HuH-7 (cell line): ENCODE data around the gene JCAD.

ENCODE experiments used
- DNase-seq: peaks from one replicate; pipeline ENCODE4 v3.0.0; 2011; ENCODE audit warnings: low spot score

The JCAD gene

DNA sequence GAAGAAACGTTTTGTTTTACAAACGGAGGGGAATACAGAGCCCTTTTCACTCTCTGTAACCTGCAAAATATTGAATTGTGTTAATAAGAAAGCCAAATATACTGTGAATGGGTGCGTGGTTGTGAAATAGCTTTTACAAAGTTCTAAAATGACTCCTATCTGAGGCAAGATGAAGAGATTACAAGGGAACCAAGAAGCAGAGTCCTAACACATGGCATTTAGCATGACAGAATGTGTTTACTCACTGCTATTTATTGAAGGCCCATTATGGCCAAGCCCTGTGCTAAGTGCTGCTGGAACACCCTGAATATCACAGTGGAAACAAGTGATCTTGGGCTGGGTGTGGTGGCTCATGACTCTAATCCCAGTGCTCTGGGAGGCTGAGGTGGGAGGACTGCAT, 12.9 kb downstream of the JCAD start:
- peak; percentile 78 for DNase-seq

DNA sequence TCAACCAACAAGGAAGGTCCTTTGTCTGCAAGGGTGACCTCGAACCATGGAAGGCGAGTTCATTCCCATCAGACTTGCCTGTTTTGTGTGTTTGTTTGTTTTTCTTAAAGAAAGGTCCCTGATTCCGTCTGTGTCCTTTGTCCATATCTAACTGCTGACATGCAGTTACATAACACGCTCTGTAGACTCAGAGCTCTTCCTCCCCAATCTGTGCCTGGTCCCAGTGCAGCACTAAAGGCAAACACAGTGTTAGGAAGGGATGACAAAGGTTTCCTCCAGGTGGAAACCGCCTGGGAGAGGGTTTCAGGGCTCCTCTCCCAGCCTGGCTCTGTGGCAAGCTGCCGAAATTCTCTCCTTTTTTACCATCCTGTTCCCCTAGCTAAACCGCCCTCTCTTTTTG, 13.4 kb downstream of the JCAD start:
- DNase-seq = peak; percentile 64

DNA sequence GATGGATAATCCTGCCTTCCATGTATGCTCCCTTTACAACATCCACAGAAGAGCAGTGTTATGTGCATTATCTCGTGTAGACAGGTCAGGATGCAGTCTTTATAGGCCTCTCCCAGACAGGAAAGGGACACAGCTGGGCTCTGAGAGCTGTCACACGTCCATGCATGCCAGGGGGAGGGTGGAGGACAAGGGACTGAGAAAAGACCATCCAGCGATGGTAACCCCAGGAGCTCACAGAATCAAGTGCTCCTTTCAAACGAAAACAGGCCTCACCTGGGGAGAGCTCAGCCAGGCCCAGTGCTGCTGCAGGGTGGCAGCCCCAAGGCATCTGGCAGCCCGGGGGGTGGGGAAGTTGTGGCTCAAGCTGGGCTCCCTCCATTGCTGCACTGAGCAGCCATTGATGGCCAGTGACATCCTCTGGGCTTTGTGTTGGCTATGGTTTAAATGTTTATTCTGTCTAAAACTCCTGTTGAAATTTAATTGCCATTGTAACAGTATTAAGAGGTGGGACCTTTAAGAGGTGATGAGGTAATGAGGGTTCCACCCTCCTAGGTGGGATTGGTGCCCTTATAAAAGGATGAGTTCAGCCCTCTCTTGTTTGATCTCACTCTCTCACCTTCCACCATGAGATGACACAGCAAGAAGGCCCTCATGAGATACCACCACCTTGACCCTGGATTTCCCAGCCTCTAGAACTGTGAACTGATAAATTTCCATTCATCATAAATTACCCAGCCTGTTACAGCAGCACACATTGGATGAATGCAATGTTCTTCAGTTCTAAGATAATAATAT, 15.7 kb downstream of the JCAD start:
- no peak for DNase-seq

DNA sequence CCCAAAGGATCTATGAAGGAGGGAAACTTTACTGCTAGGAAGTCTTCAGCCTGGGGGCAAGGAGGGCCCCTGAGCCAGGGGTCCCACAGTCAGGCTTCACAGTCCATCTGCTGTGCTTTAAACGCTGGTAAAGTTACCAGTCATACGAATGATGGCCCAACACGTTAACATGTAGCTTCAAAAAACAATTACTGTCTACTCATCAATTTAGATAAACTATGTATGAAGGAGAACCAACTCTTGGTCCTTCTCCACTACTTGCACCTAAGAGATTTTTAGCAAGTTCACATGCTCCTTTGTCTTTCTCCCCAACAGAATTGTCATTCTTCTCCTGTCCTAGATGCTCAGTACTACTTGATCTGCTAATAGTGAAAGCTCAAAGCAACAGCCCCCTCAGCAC, 16.6 kb downstream of the JCAD start:
- DNase-seq = no peak

DNA sequence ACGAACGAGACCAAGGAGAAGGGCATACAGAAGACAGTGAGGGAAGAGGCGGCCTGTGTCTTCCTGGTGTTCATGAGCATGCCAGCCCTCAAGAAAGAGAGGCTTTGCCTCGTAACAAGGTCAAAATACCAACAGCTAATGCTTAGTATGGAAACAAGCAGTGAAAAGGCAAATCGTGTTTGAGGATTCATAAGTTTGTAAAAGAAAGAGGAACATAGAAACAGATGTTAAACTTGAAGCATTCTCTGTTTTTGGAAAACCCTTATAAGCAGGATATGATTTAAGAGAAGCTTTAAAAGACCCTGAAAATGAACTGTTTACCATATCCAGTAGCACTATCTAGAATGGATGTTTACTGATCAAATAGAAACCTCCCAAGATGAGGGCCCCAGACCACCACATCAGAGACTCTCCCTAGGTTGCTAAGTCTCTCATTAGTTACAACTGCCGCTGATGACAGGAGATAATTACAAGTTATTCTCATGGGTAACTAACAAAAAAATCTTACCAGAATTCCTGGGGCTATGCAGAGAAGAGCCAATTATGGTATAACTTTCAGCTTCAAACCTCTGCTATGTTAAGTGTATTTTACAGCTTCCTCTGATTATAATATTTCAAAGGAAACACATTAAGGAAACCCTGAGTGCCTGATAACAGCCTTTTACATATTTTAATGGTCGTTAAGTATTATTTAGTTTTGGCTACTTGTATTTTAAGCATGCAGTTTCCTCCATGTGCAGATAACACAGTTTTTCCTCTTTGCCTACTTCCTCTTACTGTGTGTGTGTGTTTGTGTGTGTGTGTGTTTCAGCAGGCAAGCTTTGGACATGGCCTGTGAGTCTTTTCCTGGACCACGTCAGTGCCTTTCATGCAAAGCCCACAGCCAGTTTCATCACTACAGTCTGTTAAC, 17.9 kb downstream of the JCAD start:
- no peak for DNase-seq

DNA sequence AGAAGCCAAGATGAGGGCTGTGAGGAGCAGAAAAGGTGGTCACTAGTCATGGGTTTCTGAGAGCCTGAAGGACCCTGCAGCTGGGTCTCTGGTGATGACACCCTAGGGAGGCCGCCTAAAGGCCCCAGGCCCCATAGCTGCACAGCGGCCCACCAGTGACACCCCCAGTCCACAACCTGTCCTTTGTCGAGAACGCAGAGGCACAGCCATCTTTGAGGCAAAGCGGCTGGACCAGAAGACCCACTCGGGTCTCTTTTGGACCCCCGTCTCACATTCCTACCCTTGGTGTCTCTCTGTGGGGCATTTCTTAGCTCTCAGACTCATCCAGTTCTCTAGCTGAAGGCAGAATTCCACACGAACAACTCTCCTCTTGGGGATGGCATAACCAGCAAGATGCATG, 18.8 kb downstream of the JCAD start:
- no peak for DNase-seq

DNA sequence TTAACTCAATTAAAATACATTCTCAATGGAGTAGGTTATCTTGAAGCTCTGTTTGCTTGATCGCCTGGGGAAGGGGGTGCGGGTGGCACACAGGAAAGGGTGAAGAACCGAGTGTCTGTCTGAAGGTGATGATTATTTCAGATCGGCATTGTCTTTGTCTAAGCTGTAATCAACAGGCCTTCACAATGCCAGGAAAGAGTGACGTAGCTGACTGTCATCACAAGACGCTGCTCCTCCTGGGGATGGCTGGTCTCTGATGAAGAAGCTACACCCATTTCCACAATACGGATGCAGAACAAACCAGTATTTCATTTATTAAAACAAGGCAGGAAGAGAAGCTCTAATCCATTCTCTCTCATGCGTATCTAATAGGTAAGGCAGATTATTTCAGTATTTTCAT, 19.4 kb downstream of the JCAD start:
- no peak for DNase-seq

DNA sequence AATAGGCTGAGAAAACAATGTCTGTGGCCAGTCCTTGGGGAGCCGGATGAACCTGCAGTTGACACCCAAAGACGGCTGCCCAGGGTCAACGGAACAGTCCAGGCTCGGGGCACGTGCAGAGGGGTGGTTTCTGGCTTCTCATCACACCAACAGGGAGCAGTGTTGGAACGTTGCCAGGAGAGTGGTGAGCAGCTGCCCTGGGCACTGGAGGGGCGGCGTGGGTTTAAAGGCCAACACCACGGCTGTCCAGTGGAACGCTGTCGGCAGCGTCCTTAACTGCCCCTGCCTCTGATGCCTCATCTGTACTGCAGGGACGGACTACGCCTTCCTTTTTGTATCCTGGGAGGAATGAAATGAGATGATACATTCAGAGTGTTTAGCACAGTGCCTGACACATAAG, 19.8 kb downstream of the JCAD start:
- DNase-seq = no peak

DNA sequence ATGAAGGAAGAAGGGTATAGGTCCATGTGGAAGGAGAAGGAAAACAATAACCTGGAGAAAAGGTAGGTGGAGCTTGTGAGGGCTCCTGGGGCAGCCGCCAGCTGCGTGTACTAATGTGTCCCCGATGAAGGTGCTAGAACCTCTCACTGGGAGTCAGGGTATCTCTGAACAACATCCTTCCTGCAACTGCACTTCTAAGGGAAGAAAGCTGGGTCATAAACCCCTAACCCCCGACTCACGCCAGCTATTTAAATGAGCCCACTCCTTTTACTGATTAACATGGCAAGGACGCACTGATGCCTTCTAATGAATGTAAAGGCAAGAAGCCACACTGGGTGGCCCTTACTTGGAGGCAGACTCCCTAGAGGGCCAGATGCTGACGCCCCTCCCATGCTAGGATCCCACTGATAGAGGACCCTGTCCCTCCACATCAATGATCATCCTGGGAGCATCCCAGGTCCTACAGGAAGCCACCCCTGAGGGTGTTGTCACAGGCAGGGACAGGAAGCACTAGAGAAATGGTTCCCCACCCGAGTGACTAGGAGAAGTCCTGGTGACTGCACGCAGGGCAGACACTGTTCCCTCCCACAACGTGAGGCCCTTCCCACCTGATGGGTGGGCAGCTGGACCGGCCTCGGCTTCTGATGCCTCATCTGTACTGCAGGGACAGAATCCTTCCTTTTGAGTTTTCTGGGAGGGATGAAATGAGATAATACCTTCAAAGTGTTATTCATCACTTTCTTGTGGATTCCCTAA, 20.4 kb downstream of the JCAD start:
- DNase-seq = no peak

DNA sequence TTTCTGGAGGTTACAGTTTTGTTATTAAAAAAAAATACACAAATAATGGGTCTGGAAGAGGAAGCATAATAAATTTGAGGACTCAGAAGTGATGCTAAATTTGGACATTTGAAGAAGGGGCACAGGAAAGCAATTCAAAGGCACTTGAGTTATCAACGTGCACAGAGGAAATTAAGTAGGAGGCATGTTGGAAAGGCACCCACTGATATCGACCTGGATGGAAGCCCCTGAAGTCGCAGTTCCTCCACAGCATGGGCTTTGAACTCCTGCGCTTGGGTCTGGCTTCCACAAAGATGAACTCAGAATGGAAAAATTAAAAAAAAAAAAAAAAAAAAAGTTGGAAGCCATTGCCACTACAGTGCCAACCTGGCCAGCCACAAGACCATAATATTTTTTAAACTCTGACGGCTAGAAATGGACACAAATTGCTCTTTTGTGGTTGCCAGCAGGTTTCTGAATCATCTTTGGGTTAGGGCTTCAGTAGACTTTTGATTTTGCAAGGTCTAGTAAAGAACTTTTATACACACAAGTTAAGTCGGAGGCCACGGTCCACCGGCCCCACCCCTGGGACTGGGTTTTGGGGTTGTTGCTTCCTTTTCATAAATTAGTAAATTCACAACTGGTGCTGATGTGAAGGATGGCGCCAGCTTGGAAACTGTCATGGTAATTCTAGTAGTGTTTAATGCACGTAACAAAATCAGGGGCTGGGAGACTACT, 21.6 kb downstream of the JCAD start:
- no peak for DNase-seq

DNA sequence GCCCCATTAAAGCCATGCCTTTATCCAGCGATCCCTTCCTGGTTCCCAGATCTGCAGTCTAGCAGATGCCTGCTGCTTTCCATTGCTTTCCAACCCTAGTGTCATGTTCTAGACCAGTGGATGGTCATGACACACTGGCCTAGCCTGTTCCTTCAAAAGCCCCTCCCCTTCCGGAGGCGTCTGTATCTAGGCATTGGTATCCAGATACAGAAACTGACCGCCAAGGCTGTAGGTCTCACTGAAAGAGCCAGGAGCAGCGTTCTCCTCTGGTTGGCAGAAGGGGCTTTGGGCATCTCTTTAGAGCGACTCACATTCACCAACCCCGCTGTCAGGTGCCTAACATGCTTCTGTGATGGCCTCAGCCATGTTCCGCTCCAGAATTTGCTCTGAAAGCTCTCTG, 22.6 kb downstream of the JCAD start:
- no peak for DNase-seq

DNA sequence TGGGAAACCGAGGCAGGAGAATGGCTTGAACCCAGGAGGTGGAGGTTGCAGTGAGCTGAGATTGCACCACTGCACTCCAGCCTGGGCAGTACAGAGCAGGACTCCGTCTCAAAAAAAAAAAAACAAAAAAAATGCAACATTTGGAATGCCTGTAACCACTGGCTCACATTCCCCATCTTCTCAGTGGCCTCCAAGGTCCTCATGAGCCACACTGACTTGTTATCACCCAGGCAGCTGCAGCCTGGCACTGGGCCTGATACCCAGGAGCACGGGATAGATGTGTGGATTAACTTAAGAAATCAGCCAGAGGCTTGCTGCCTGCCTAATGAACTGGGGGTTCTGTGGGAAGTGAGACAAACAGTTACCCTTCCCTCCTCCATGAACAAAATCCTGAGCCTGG, 23.0 kb downstream of the JCAD start:
- DNase-seq = no peak

DNA sequence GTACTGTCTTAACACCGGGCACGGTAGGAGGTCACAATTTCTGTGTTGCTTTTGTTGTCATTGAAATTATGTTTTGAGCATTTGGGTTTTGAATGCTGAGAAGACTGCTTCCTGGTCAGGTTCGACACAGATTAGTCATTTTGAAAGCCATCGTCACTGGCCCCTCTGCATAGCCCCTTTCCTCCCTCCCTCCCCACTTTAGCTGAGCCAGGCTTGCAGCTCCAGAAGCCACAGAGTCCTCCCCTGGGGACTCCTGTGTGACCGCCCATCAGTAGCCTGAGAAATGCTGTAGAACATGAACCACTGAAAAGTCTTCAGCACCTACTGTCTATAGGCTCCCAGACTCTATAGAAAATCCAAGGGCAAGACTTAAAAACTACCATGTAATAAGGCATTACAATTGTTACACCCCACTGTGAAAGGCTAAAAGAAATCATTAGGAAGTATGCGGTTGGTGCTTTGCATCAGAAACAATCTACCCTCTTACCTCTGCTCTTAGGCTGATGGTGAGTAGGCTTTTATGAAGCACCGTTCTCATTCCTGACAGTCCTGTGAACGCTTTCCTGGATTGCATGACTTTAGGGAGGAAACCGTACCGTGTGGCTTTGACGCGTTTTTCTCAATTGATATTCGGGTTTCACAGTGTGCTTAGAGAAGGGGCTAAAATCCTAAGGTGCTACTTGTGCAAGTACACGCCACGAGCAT, 24.8 kb downstream of the JCAD start:
- DNase-seq = no peak

DNA sequence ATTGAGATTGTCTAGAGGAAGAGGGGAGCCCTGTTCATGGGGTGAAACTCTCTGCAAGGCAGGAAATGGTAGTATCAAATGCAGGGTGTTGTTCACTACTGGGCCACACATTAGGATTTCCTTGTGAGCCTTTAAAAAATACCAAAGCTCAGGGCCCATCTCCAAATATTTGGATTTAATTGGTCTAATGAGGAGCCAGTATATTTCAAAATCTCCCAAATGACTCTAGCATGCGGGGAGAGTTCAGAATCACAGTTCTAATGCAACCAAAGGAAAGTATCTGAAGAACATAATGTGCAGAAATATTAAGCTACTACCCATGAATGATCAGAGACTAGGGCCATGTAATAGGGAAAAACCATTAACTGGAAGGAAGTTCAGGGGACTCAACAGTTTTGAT, 27.3 kb downstream of the JCAD start:
- DNase-seq = no peak

DNA sequence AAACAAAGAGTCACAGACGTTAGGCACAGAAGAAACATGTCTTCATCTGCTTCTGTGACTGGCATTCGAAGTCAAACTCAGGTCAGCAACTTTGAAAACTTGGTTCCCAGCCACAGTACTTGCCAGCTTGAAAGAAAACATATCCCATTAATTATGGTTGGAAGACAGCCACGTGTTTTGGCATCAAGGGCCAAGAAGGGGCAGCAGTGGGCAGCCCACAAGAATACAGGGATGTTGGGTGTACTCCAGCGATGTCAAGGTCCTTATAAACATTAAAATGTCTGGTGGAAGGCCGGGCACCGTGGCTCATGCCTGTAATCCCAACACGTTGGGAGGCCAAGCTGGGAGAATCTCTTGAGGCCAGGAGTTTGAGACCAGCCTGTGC, 29.5 kb downstream of the JCAD start:
- DNase-seq = no peak

DNA sequence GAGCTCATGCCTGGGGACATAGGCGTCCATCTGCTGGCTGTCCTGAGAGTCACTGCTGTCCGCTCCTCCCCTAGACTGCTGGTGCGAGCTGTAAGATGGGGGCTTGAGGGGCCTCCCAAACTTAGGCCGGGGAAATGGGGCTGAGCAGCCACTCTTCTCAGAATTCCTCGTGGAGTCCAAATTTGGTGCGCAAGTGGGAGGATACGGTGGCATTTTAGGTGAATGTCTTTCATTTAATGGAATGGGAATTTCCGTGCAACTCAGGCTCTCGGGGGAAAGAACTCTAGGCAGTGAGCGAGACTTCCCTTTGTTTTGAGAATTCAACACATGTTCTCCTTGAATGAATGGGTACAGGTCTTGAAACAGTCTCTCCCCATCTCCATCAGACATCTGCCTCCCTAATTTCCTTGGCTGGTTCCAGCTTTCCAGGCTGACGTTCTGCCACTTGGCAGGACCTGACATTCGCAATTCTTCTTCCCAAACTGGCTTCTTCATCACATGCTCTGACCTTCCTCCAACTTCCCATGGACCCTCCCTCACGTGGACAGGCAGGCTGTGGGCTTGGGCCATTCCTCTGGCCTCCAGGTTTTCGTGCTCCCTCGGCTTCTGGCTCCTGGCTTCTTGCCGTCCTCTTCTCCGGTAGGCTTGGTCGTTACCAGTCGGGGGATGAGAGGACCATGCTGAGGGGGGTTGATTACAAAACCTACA, 30.1 kb downstream of the JCAD start:
- no peak for DNase-seq

DNA sequence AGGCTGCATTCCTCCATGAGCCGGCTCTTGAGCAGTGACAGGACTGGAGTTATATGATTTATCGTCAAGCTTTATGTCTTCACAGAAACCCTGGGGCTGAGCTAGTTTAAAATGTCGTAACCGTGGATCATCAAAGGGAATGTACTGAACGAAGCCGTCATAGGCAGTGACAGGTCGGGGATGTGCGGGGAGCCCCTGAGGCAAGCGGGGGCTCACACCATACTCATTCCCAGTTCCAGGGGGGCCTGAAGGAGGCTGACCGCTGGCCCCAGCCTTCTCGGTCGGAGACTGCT, 30.7 kb downstream of the JCAD start:
- DNase-seq = no peak

DNA sequence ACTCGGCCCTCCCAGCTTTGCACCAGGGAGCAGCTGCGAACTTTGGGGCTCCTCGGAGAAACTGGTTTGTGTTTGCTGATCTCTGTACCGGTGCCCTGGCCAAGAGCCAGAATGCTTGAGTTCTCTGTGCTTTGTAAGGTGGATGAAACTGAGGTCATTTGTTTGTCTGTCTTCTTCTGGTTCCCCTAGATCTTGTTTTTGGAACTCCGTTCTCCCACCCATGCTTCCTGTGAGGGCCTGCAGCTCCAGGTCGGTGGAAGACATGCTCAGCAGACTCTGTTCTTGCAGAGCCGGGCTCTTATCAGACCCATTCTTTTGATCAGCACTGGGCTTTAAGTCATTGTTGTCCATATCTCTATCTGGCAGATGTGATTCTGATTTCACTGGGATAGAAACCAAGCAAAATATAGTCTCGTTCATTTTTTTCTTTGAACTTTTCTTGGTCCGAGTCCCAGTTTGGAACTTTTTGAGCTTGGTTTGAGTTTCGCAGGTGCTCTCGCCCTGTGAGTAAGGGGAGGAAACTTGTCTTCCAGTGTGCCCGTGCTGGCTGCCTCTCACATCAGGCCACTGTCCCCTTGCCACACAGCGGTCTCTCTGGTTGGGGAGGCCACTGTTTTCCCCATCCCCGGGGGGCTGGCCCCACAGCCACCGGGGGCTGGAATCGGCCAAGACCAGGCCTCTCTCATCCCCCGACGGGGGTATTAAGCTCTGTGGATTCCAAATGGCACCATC, 31.2 kb downstream of the JCAD start:
- DNase-seq = no peak

DNA sequence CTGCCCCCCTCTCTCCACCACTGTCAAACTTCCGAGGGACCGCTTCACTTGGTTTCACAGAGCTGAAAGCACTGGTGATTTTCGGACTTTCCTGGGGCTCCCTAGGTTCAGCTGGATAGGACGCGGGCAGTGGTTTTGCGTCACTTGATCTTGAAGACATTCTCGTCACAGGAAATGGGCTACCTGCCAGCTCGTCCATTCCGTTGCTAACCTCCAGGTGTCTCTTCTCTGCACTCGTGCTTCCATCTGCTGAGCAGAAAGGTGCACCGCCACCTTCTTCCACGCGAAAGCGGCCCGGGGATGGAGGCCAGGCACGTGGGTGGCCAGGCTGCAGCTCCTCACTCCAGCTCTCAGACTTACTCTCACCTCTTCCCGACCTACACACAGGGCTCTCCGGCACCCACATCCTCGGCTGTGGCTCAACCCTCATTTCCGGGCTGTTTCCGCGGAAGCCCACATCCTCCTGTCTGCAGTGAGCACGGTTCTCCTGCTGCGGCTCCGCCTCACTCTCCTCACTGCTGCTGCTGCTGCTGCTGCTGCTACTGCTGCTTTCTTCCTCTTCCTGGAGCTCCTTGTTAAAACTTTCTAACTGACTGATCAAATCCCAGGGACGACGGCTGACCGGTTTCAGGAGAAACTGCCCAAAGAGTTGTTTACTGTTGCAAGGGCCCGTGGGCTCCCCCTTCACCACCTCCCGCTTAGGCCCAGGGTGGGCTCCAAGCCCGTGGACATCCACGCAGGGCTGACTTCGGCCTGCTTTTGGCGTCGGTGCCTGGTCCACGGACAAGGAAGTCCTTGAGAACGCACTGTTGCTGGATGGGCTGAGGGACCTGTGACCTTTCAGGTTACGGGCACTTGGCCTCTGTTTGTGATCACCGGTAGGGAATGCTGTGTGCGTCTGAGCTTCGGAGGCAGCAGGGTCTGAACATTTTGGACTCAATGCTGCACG, 32.1 kb downstream of the JCAD start:
- DNase-seq = no peak
